Inflammatory macrophage treated with lipopolysaccharide for 4 hours (primary cell): Measurements from ENCODE around the gene TSPY3.
"Not testable (repeated sequence)": the region's sequence is repeated elsewhere in the genome, so short reads cannot be mapped to it uniquely, and the experiment has no call there.

Experiments used
- DNase-seq: peaks from one replicate; pipeline ENCODE4 v3.0.0-alpha.2; 2020

Gene TSPY3, protein sequence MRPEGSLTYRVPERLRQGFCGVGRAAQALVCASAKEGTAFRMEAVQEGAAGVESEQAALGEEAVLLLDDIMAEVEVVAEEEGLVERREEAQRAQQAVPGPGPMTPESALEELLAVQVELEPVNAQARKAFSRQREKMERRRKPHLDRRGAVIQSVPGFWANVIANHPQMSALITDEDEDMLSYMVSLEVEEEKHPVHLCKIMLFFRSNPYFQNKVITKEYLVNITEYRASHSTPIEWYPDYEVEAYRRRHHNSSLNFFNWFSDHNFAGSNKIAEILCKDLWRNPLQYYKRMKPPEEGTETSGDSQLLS

DNA sequence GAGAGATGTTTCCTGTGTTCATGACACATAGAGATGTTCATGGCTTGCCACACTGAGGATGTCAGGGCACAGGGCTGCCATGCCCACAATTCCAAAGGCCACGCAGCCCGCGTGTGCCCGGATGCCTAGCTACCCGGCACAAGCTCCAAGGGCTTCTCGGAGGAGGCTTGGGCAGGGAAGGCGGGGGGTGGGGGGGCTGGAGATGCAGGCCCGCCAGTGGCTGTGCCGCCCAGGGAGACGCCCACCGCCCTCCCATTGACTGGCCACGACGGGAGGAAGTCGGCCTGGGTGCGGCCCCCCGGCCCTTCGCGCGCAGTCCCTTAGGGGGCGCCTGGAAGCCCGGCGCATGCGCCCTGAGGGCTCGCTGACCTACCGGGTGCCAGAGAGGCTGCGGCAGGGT, at the start of gene TSPY3:
TSPY3 (plus strand) TSS at position 301 of the 400 bp plus-strand sequence; CDS start at position 347, 46 bp downstream.
- not testable (repeated sequence) for DNase-seq

DNA sequence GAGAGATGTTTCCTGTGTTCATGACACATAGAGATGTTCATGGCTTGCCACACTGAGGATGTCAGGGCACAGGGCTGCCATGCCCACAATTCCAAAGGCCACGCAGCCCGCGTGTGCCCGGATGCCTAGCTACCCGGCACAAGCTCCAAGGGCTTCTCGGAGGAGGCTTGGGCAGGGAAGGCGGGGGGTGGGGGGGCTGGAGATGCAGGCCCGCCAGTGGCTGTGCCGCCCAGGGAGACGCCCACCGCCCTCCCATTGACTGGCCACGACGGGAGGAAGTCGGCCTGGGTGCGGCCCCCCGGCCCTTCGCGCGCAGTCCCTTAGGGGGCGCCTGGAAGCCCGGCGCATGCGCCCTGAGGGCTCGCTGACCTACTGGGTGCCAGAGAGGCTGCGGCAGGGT, 40.7 kb upstream of the TSPY3 start, which contains the start of gene TSPY8:
TSPY8 (plus strand) TSS at position 301 of the 400 bp plus-strand sequence; CDS start at position 347, 46 bp downstream.
- not testable (repeated sequence) for DNase-seq

DNA sequence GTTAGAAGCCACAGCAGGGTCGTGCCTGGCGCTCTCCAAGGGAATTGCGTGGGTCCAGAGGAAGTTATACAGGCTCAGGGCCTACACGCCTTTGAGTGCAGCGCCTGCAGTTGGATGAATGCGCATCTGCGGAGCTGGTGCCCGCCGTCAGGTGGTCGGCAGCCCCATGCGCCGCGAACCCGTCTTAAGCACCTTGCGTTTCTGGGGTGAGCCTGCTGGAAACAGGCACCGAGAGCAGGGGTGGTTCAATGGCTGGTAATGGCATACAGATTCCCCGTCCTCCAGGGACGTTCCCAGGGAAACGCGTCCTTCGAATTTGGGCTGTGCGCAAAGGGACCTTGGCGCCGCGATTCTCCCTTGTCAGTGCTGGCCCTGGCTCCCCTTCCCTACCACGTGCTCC, 1.7 kb upstream of the TSPY3 start:
- not testable (repeated sequence) for DNase-seq
